ENCODE data around the gene G6PC3.

- TF ChIP-seq POLR2A (IDR thresholded peaks at IDR 0.05; ENCODE audit: low read depth, low read length) (no peak), POLR2AphosphoS5 (IDR thresholded peaks at IDR 0.05; ENCODE audit: low read depth, low read length) (no peak)
Measured at GRCh38 chr17:44023545-44024270, 46.8 kb upstream of the G6PC3 start.
